Mammary epithelial cell (primary cell): ENCODE data around the gene TEX55.

Experiments
- CTCF ChIP-seq, 2 donors: IDR thresholded peaks in 1 of 2; conservative IDR thresholded peaks in 1 of 2; 2 replicates each; pipeline ENCODE4 v1.5.1; 2011 to 2012; ENCODE audit warnings: inconsistent platforms in 2 of 2, low read length in 2 of 2, mild to moderate bottlenecking in 2 of 2, control low read depth in 1 of 2, low read depth in 1 of 2; ENCODE audit not compliant: insufficient read depth in 1 of 2; ENCODE audit errors: extremely low read depth in 1 of 2
- EZH2 ChIP-seq: IDR thresholded peaks from 2 replicates; pipeline ENCODE4 v1.6.1; 2012; ENCODE audit warnings: low read length, inconsistent platforms, borderline replicate concordance

- TF ChIP-seq CTCF (conservative IDR thresholded peaks at IDR 0.05 in 1 of 2, IDR thresholded peaks at IDR 0.05 in 1 of 2; ENCODE audit: extremely low read depth in 1 of 2, insufficient read depth in 1 of 2, low read depth in 1 of 2, low read length in 2 of 2) (no peak), EZH2 (no peak)
Measured at GRCh38 chr3:119157971-119158370, 12.0 kb downstream of the TEX55 start.
